Measurements from ENCODE around the gene DNMT3L.

The DNMT3L gene

GRCh38 chr21:44272284-44272858 lies 10.7 kb upstream of the DNMT3L start:
- no peak overlapping the region for H3K4me3 ChIP-seq (ENCODE audit: low read depth, low read length)
- TF ChIP-seq, protein P1, sequence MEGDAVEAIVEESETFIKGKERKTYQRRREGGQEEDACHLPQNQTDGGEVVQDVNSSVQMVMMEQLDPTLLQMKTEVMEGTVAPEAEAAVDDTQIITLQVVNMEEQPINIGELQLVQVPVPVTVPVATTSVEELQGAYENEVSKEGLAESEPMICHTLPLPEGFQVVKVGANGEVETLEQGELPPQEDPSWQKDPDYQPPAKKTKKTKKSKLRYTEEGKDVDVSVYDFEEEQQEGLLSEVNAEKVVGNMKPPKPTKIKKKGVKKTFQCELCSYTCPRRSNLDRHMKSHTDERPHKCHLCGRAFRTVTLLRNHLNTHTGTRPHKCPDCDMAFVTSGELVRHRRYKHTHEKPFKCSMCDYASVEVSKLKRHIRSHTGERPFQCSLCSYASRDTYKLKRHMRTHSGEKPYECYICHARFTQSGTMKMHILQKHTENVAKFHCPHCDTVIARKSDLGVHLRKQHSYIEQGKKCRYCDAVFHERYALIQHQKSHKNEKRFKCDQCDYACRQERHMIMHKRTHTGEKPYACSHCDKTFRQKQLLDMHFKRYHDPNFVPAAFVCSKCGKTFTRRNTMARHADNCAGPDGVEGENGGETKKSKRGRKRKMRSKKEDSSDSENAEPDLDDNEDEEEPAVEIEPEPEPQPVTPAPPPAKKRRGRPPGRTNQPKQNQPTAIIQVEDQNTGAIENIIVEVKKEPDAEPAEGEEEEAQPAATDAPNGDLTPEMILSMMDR (IDR thresholded peaks at IDR 0.05; ENCODE audit: borderline replicate concordance, insufficient read depth, low read depth, low read length), result no peak

GRCh38 chr21:44271558-44272283 lies 10.0 kb upstream of the DNMT3L start:
- H3K4me3 ChIP-seq (ENCODE audit: low read depth, low read length), result no peak overlapping the region
- TF ChIP-seq, protein P1 (IDR thresholded peaks at IDR 0.05; ENCODE audit: borderline replicate concordance, insufficient read depth, low read depth, low read length), result no peak

- no peak overlapping the region for H3K4me3 ChIP-seq (ENCODE audit: low read depth, low read length)
- TF ChIP-seq, protein P1 (IDR thresholded peaks at IDR 0.05; ENCODE audit: borderline replicate concordance, insufficient read depth, low read depth, low read length), result no peak
These were observed 7.4 kb upstream of the DNMT3L start for GRCh38 chr21:44269090-44269489.

DNA sequence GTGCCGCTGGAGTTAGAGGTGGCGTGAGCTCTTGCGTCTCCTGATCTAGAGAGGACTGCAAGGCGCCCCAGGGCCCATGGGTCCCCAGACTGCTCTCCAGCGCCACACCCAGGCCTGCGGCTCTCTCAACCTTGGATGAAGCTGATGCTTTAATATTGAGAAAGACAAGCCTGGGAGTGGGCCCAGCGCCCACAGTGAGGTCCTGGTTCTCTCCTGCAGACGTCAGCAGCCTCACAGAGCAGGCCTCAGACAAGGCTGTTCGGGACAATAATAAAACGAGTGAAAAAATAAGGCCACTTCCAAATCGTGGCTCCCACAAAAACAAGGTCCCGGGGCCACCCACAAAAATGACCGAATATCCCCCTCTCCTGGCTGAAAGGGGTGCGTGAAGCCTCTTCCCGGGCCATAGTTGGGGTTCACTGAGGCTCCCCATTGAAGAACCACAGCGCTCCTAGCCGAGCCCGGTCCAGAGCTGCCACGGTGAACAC lies 6.0 kb upstream of the DNMT3L start:
- TF ChIP-seq, protein P1 (IDR thresholded peaks at IDR 0.05; ENCODE audit: borderline replicate concordance, insufficient read depth, low read depth, low read length), result peak; percentile 33; the same call in 1 of the 2 replicates
- no peak overlapping the region for H3K4me3 ChIP-seq (ENCODE audit: low read depth, low read length)

DNA sequence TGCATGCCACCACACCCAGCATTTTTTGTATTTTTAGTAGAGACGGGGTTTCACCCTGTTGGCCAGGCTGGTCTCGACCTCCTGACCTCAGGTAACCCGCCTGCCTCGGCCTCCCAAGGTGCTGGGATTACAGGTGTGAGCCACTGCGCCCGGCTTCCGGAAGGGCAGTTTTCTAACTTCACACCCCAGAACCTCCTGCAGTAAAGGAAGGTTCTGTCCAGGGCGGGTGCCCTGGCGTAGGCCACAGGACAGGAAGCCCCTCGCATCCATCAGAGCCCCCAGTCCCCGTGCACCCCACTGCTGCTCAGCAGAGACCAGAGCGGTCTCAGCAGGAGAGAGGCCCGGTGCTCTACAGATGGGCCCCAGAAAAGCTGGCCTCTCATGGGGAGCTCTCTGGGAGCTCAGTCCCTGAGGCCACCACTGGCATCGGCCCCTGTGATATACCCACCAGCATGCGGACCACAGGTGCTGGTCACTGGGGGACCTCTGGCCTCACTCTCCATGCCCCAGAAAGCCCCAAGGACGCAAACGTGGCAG lies 4.1 kb upstream of the DNMT3L start:
- TF ChIP-seq, protein P1 (IDR thresholded peaks at IDR 0.05; ENCODE audit: borderline replicate concordance, insufficient read depth, low read depth, low read length), result no peak
- no peak overlapping the region for H3K4me3 ChIP-seq (ENCODE audit: low read depth, low read length)

DNA sequence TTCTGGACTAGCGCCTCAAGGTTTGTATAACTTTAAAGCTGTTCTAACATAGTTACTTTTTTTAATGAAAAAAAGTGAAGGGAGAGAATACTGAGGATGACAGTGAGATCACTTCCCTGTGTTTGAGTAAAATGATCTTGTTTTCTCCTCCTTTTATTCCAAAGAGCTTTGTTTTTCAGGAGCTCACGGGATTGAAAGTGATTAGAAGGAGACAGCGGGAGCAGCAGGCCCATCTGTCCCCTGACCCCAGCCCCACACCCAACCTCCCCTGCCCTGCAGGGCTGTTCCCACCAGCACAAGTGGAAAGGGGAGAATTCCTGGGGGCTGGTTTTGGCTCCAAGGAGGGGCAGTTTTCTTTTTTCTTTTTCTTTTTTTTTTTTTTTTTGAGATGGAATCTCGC lies 2.1 kb upstream of the DNMT3L start:
- TF ChIP-seq, protein P1 (IDR thresholded peaks at IDR 0.05; ENCODE audit: borderline replicate concordance, insufficient read depth, low read depth, low read length), result no peak
- H3K4me3 ChIP-seq (ENCODE audit: low read depth, low read length), result no peak overlapping the region
